ENCODE measurements around the gene PTPRN2. TPM values are rescaled to one million over a fixed set of nuclear protein-coding genes. Genes with fewer than 3 reads are reported as not detected.

The PTPRN2 gene
- total and polyA plus RNA-seq, 4 experiments from 2014 or later, result 1.7 to 2.6 (median 1.9) TPM

- no peaks in the 10 kb centered on the region for H3K27me3 Mint-ChIP-seq
- no peak overlapping the region for H3K27ac Mint-ChIP-seq
- H3K4me1 Mint-ChIP-seq, result peaks cover 0 to 10% (median 1%) of the 10 kb centered on the region in 4 donors
- intact Hi-C loops (cut with micrococcal nuclease), result no loop called here
- CTCF ChIA-PET (ENCODE audit: partially characterized antibody), result no interaction called here
- no peak overlapping the region for H3K27ac ChIP-seq (ENCODE audit: low read depth, low read length)
- no peaks in the 10 kb centered on the region for H3K4me1 ChIP-seq (ENCODE audit: insufficient read depth, low read length)
- DNase-seq, result no peak
- no peaks in the 10 kb centered on the region for H3K27me3 ChIP-seq (ENCODE audit: insufficient read depth, low read length)
- H3K4me3 Mint-ChIP-seq, result no peak overlapping the region
- H3K36me3 Mint-ChIP-seq, result no peaks in the 10 kb centered on the region
- no peaks in the 10 kb centered on the region for H3K9me3 ChIP-seq (ENCODE audit: control insufficient read depth in 1 of 2, low read length in 2 of 2)
- no peaks in the 10 kb centered on the region for H3K9me3 Mint-ChIP-seq
- POLR2A ChIA-PET (ENCODE audit: partially characterized antibody), result no interaction called here
- H3K36me3 ChIP-seq (ENCODE audit: insufficient read depth, low read length), result no peaks in the 10 kb centered on the region
- H3K4me3 ChIP-seq (ENCODE audit: low read length in 2 of 2), result no peak overlapping the region
Observed at GRCh38 chr7:158609313-158609974, 21.8 kb upstream of the PTPRN2 start.

- Mint-ChIP-seq H3K27me3 (no peaks in the 10 kb centered on the region), H3K9me3 (no peaks in the 10 kb centered on the region), H3K27ac (no peak overlapping the region), H3K4me1 (no peaks in the 10 kb centered on the region), H3K4me3 (no peak overlapping the region), H3K36me3 (no peaks in the 10 kb centered on the region)
- H3K4me1 ChIP-seq (ENCODE audit: insufficient read depth, low read length), result no peaks in the 10 kb centered on the region
- DNase-seq, result no peak
- intact Hi-C loops (cut with micrococcal nuclease), result no loop called here
- ChIA-PET POLR2A (ENCODE audit: partially characterized antibody) (no interaction called here), CTCF (ENCODE audit: partially characterized antibody) (no interaction called here)
- no peak overlapping the region for H3K4me3 ChIP-seq (ENCODE audit: low read length in 2 of 2)
- no peaks in the 10 kb centered on the region for H3K9me3 ChIP-seq (ENCODE audit: control insufficient read depth in 1 of 2, low read length in 2 of 2)
- H3K27ac ChIP-seq (ENCODE audit: low read depth, low read length), result no peak overlapping the region
- H3K36me3 ChIP-seq (ENCODE audit: insufficient read depth, low read length), result no peaks in the 10 kb centered on the region
- no peaks in the 10 kb centered on the region for H3K27me3 ChIP-seq (ENCODE audit: insufficient read depth, low read length)
Observed at GRCh38 chr7:158607563-158607962, 19.9 kb upstream of the PTPRN2 start.

GRCh38 chr7:158606671-158607424 lies 19.2 kb upstream of the PTPRN2 start:
- Mint-ChIP-seq H3K9me3 (no peaks in the 10 kb centered on the region), H3K27ac (no peak overlapping the region), H3K4me3 (no peak overlapping the region), H3K36me3 (no peaks in the 10 kb centered on the region), H3K27me3 (no peaks in the 10 kb centered on the region), H3K4me1 (no peaks in the 10 kb centered on the region)
- H3K4me1 ChIP-seq (ENCODE audit: insufficient read depth, low read length), result no peaks in the 10 kb centered on the region
- no peaks in the 10 kb centered on the region for H3K9me3 ChIP-seq (ENCODE audit: control insufficient read depth in 1 of 2, low read length in 2 of 2)
- no peak overlapping the region for H3K4me3 ChIP-seq (ENCODE audit: low read length in 2 of 2)
- H3K27ac ChIP-seq (ENCODE audit: low read depth, low read length), result no peak overlapping the region
- DNase-seq, result no peak
- no peaks in the 10 kb centered on the region for H3K27me3 ChIP-seq (ENCODE audit: insufficient read depth, low read length)
- ChIA-PET POLR2A (ENCODE audit: partially characterized antibody) (no interaction called here), CTCF (ENCODE audit: partially characterized antibody) (no interaction called here)
- no peaks in the 10 kb centered on the region for H3K36me3 ChIP-seq (ENCODE audit: insufficient read depth, low read length)
- intact Hi-C loops (cut with micrococcal nuclease), result no loop called here

- Mint-ChIP-seq H3K9me3 (no peaks in the 10 kb centered on the region), H3K27ac (peak overlapping the region in 1 of 7 donors; percentile 35), H3K36me3 (no peaks in the 10 kb centered on the region), H3K4me1 (no peaks in the 10 kb centered on the region), H3K27me3 (no peaks in the 10 kb centered on the region), H3K4me3 (no peak overlapping the region)
- H3K36me3 ChIP-seq (ENCODE audit: insufficient read depth, low read length), result no peaks in the 10 kb centered on the region
- H3K4me1 ChIP-seq (ENCODE audit: insufficient read depth, low read length), result no peaks in the 10 kb centered on the region
- DNase-seq, result no peak
- no peaks in the 10 kb centered on the region for H3K9me3 ChIP-seq (ENCODE audit: control insufficient read depth in 1 of 2, low read length in 2 of 2)
- H3K4me3 ChIP-seq (ENCODE audit: low read length in 2 of 2), result no peak overlapping the region
- intact Hi-C loops (cut with micrococcal nuclease), result no loop called here
- POLR2A ChIA-PET (ENCODE audit: partially characterized antibody), result no interaction called here
- no peaks in the 10 kb centered on the region for H3K27me3 ChIP-seq (ENCODE audit: insufficient read depth, low read length)
- CTCF ChIA-PET (ENCODE audit: partially characterized antibody), result no interaction called here
- no peak overlapping the region for H3K27ac ChIP-seq (ENCODE audit: low read depth, low read length)
Observed at GRCh38 chr7:158606129-158606528, 18.5 kb upstream of the PTPRN2 start.

- peak overlapping the region in 1 of 7 donors; percentile 35 for H3K27ac Mint-ChIP-seq
- H3K9me3 Mint-ChIP-seq, result no peaks in the 10 kb centered on the region
Observed at GRCh38 chr7:158603773-158604755, 16.4 kb upstream of the PTPRN2 start.

GRCh38 chr7:158602905-158603772 lies 15.5 kb upstream of the PTPRN2 start:
- CTCF ChIA-PET (ENCODE audit: partially characterized antibody), result no interaction called here
- Histone ChIP-seq H3K4me1 (ENCODE audit: insufficient read depth, low read length) (no peaks in the 10 kb centered on the region), H3K9me3 (ENCODE audit: control insufficient read depth in 1 of 2, low read length in 2 of 2) (no peaks in the 10 kb centered on the region), H3K4me3 (ENCODE audit: low read length in 2 of 2) (no peak overlapping the region), H3K27ac (ENCODE audit: low read depth, low read length) (no peak overlapping the region), H3K27me3 (ENCODE audit: insufficient read depth, low read length) (no peaks in the 10 kb centered on the region), H3K36me3 (ENCODE audit: insufficient read depth, low read length) (no peaks in the 10 kb centered on the region)
- Mint-ChIP-seq H3K36me3 (no peaks in the 10 kb centered on the region), H3K4me1 (no peaks in the 10 kb centered on the region), H3K9me3 (no peaks in the 10 kb centered on the region), H3K4me3 (no peak overlapping the region), H3K27ac (peak overlapping the region in 1 of 7 donors; percentile 7), H3K27me3 (no peaks in the 10 kb centered on the region)
- intact Hi-C loops (cut with micrococcal nuclease), result no loop called here
- no peak for DNase-seq
- POLR2A ChIA-PET (ENCODE audit: partially characterized antibody), result no interaction called here

More at GRCh38 chr7:158603773-158604755, 16.4 kb upstream of the PTPRN2 start:
- Histone ChIP-seq H3K4me1 (ENCODE audit: insufficient read depth, low read length) (no peaks in the 10 kb centered on the region), H3K36me3 (ENCODE audit: insufficient read depth, low read length) (no peaks in the 10 kb centered on the region), H3K27ac (ENCODE audit: low read depth, low read length) (no peak overlapping the region), H3K27me3 (ENCODE audit: insufficient read depth, low read length) (no peaks in the 10 kb centered on the region), H3K9me3 (ENCODE audit: control insufficient read depth in 1 of 2, low read length in 2 of 2) (no peaks in the 10 kb centered on the region), H3K4me3 (ENCODE audit: low read length in 2 of 2) (no peak overlapping the region)
- CTCF ChIA-PET (ENCODE audit: partially characterized antibody), result no interaction called here
- Mint-ChIP-seq H3K4me3 (no peak overlapping the region), H3K4me1 (no peaks in the 10 kb centered on the region), H3K27me3 (no peaks in the 10 kb centered on the region), H3K36me3 (no peaks in the 10 kb centered on the region)
- DNase-seq, result no peak
- intact Hi-C loops (cut with micrococcal nuclease), result no loop called here
- POLR2A ChIA-PET (ENCODE audit: partially characterized antibody), result no interaction called here

All from CD4-positive, alpha-beta memory T cell (primary cell).